ENCODE measurements around the gene TRAK2.

DNA sequence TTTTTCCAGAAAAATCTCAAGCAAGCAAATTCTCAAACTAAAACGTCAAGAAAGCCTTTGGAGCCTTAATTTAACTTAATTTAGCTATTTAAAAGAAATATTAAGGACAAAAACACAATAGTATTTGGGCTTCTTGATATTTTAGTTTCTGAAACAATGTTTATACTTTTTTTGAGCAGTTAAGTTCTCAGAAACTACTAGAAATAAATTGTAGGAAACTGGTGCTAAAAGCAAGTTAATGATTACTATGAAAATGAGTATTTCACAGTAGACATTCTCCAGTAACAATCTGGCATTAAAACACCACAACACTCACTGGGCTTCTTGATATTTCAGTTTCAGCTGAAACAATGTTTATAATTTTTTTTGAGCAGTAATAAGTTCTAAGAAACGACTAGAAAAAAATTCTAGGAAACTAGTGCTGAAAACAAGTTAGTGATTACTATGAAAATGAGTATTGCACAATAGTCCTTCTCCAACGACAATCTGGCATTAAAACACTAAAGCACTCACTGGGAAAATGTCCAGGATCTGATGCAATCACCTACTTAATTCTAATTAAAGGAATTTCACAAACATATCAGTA is 45.1 kb downstream of the TRAK2 start:
- TF ChIP-seq, protein P1, sequence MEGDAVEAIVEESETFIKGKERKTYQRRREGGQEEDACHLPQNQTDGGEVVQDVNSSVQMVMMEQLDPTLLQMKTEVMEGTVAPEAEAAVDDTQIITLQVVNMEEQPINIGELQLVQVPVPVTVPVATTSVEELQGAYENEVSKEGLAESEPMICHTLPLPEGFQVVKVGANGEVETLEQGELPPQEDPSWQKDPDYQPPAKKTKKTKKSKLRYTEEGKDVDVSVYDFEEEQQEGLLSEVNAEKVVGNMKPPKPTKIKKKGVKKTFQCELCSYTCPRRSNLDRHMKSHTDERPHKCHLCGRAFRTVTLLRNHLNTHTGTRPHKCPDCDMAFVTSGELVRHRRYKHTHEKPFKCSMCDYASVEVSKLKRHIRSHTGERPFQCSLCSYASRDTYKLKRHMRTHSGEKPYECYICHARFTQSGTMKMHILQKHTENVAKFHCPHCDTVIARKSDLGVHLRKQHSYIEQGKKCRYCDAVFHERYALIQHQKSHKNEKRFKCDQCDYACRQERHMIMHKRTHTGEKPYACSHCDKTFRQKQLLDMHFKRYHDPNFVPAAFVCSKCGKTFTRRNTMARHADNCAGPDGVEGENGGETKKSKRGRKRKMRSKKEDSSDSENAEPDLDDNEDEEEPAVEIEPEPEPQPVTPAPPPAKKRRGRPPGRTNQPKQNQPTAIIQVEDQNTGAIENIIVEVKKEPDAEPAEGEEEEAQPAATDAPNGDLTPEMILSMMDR (IDR thresholded peaks at IDR 0.05 in 8 of 11, conservative IDR thresholded peaks at IDR 0.05 in 3 of 11): no peak
- TF ChIP-seq POLR2A (IDR thresholded peaks at IDR 0.05): no peak
